Thoracic aorta (tissue), 2 donors: ENCODE measurements around the gene DUS4L. TPM values are rescaled to one million over a fixed set of nuclear protein-coding genes. Genes with fewer than 3 reads are reported as not detected.

Experiments
- ATAC-seq: fragments of 150-250 bp; one replicate; pipeline ENCODE4 v1.8.0; 2017; ENCODE audit warnings: low read depth; ENCODE audit not compliant: insufficient number of reproducible peaks, low FRiP score
- DNase-seq: peaks from one replicate; pipeline ENCODE4 v3.0.0-alpha.2; 2020; ENCODE audit warnings: low spot score
- H3K27ac ChIP-seq, 2 donors: fragments of 200-600 bp; sonication (generic); 1 replicate in 1 of 2; 2 replicates in 1 of 2; pipeline ENCODE4 v1.5.1; 2016; ENCODE audit warnings: mild to moderate bottlenecking in 2 of 2, moderate library complexity in 2 of 2
- H3K27me3 ChIP-seq: fragments of 200-600 bp; sonication (generic); replicated peaks from 2 replicates; pipeline ENCODE4 v1.6.0; 2016; ENCODE audit warnings: mild to moderate bottlenecking; ENCODE audit not compliant: insufficient read depth
- H3K36me3 ChIP-seq: fragments of 200-600 bp; sonication (generic); one replicate; pipeline ENCODE4 v1.5.1; 2016
- H3K4me1 ChIP-seq, 2 donors: fragments of 200-600 bp; sonication (generic); 1 replicate in 1 of 2; 2 replicates in 1 of 2; pipeline versions ENCODE4 v1.5.1 to v1.6.0; 2016; ENCODE audit warnings: low read depth in 2 of 2, mild to moderate bottlenecking in 1 of 2; ENCODE audit not compliant: control insufficient read depth in 1 of 2
- H3K4me3 ChIP-seq: fragments of 200-600 bp; sonication (generic); 2 replicates; pipeline ENCODE4 v1.5.1; 2016; ENCODE audit warnings: mild to moderate bottlenecking
- H3K9me3 ChIP-seq: fragments of 200-600 bp; sonication (generic); 2 replicates; pipeline ENCODE4 v1.5.1; 2016
- total RNA-seq, 2 donors: library from RNA; depleted of rRNA; stranded (reverse); fragments of >200 nt; gene quantifications; one replicate each; pipeline versions ENCODE4 v1.1.0 to v1.2.3, GENCODE V29; 2016
- TF ChIP-seq, protein P1 (sequence below): fragments of 200-600 bp; sonication (generic); IDR thresholded peaks from one replicate; pipeline ENCODE4 v1.5.1; 2019; ENCODE audit warnings: antibody characterized with exemption

The DUS4L gene
- total RNA-seq, 2 donors from 2014 or later: 4.7 to 10.3 TPM

DNA sequence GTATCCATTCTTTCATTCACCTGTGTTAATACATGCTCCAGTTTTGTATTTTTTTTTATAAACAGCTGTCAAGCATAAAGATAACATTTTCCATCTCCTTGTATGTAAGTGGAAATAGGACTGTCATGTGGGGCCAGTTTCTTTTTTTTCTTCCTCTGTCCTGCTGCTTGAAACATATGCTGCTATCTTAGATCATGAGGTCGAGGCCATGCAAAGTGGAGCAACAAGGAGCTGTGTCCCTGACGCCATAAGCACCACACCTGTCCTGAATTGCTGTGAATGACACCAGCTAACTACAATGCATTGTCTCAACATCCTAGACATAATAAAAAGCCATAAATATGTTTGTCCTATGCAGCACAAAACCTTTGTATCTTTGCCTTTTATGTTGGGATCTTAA is 59.1 kb downstream of the DUS4L start:
- no peaks in the 10 kb centered on the region for H3K4me1 ChIP-seq
- peaks cover 5% of the 10 kb centered on the region for H3K36me3 ChIP-seq
- H3K27ac ChIP-seq: no peak overlapping the region
- H3K4me3 ChIP-seq: no peak overlapping the region
- no peaks in the 10 kb centered on the region for H3K9me3 ChIP-seq
- TF ChIP-seq, protein P1, sequence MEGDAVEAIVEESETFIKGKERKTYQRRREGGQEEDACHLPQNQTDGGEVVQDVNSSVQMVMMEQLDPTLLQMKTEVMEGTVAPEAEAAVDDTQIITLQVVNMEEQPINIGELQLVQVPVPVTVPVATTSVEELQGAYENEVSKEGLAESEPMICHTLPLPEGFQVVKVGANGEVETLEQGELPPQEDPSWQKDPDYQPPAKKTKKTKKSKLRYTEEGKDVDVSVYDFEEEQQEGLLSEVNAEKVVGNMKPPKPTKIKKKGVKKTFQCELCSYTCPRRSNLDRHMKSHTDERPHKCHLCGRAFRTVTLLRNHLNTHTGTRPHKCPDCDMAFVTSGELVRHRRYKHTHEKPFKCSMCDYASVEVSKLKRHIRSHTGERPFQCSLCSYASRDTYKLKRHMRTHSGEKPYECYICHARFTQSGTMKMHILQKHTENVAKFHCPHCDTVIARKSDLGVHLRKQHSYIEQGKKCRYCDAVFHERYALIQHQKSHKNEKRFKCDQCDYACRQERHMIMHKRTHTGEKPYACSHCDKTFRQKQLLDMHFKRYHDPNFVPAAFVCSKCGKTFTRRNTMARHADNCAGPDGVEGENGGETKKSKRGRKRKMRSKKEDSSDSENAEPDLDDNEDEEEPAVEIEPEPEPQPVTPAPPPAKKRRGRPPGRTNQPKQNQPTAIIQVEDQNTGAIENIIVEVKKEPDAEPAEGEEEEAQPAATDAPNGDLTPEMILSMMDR: no peak
- no peaks in the 10 kb centered on the region for H3K27me3 ChIP-seq
- DNase-seq (no peak), ATAC-seq (no peak)

DNA sequence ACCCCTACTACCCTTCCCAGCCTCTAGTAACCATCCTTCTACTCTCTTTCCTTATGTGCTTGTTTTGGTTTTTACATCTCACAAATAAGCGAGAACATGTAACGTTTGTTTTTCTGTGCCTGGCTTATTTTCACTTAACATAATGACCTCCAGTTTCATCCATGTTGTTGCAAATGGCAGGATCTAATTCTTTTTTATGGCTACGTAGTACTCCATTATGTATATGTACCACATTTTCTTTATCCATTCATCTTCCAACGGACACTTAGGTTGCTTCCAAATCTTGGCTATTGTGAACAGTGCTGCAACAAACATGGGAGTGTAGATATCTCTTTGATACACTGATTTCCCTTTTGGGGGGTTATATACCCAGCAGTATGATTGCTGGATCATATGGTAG is 63.2 kb downstream of the DUS4L start:
- H3K27ac ChIP-seq: no peak overlapping the region
- no peak for ATAC-seq
- no peaks in the 10 kb centered on the region for H3K36me3 ChIP-seq
- DNase-seq: no peak
- H3K4me1 ChIP-seq: no peaks in the 10 kb centered on the region
- H3K4me3 ChIP-seq: no peak overlapping the region
- H3K27me3 ChIP-seq: no peaks in the 10 kb centered on the region
- H3K9me3 ChIP-seq: no peaks in the 10 kb centered on the region
- TF ChIP-seq, protein P1: no peak

Other genes starting within 250 kb of the DUS4L start
- not detected for gene GPR22, start 93.9 kb upstream of the DUS4L start, total RNA-seq
- gene COG5, start 51 bp upstream of the DUS4L start, total RNA-seq: 10 to 100 TPM; 52.5 to 72.4 TPM
- 100 to 1,000 TPM; 141 to 271 TPM for gene BCAP29, start 16.3 kb downstream of the DUS4L start, total RNA-seq
- 1 to 10 TPM in 1 of 2 donors, under 1 TPM in 1; 0.81 to 1.5 TPM for gene SLC26A4, start 96.9 kb downstream of the DUS4L start, total RNA-seq
- 10 to 100 TPM; 20.2 to 21.9 TPM for gene CBLL1, start 180.2 kb downstream of the DUS4L start, total RNA-seq
- not detected for gene SLC26A3, start 239.3 kb downstream of the DUS4L start, total RNA-seq